Measurements from ENCODE around the gene UQCC3.

- TF ChIP-seq TAF1 (IDR thresholded peaks at IDR 0.05; ENCODE audit: borderline replicate concordance, insufficient read depth, low read length) = no peak
- no peak for TF ChIP-seq SIN3A (IDR thresholded peaks at IDR 0.05; ENCODE audit: borderline replicate concordance, insufficient read depth, low read length)
- TF ChIP-seq REST (IDR thresholded peaks at IDR 0.05; ENCODE audit: insufficient read depth in 1 of 2, low read depth in 2 of 2, low read length in 2 of 2) = no peak
- TF ChIP-seq FOXP2 (optimal IDR thresholded peaks at IDR 0.05; ENCODE audit: borderline replicate concordance, extremely low read depth, extremely low read length, insufficient read depth) = no peak
Observed at GRCh38 chr11:62627713-62628112, 43.8 kb upstream of the UQCC3 start.

Measured in PFSK-1 (cell line).